Stimulated activated CD4-positive, alpha-beta T cell treated with anti-CD3 and anti-CD28 coated beads, Interleukin-4, amount 100 ng/mL, for 4 hours (primary cell): ENCODE data around the gene CNPY3.

ENCODE experiments used
- DNase-seq, 2 experiments: peaks; one replicate each; pipeline ENCODE4 v3.0.0-alpha.2; 2020

Gene CNPY3

DNA sequence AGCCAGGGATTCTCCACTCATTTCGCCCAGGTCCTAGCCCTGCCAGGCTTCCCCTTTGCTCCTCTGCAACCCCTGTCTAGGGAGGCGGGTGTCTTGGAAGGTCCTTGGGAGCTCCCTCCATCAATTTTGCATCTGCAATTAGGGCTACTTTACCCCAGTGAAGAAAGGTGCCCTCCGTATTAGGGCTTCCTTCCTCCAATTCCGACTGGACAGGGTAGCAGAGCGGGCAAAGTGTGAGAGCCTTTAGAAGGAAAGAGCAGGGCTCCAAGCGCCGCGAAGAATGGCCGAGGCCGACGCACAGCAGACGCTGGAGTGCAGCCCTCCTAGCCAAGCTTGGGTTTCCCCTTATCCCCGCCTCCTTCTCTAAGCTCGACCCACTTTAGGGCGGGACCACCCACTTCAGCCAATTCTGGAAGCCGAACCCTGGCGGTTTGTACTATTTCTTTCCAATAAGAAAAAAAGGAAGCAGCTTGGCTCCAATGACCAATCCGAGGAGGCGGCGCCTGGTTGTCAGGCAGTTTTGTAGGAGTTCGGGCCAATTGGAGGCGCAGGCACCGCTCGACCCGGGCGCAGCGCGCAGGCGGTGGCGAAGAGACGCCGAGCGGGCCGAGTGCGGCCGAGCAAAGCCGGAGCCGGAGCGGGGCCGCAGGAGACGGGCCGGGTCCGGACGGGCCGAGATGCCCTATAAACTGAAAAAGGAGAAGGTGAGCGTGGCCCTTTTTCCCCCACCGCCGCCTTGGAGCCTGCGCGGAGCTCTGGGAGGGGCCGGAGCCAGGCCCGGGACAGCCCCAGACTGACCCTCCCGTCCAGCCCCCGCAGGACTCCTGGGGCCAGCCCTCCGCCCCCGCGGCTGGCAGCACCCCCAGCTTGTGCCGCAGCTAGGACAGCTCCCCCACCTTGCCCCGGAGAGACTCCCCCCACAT is 55.0 kb downstream of the CNPY3 start, which contains the start of gene PPP2R5D:
Gene PPP2R5D (plus strand): TSS at position 570 of the 923 bp plus-strand sequence. CDS start 108 bp downstream, at position 678.
- DNase-seq: peak; percentile 88 to 97

DNA sequence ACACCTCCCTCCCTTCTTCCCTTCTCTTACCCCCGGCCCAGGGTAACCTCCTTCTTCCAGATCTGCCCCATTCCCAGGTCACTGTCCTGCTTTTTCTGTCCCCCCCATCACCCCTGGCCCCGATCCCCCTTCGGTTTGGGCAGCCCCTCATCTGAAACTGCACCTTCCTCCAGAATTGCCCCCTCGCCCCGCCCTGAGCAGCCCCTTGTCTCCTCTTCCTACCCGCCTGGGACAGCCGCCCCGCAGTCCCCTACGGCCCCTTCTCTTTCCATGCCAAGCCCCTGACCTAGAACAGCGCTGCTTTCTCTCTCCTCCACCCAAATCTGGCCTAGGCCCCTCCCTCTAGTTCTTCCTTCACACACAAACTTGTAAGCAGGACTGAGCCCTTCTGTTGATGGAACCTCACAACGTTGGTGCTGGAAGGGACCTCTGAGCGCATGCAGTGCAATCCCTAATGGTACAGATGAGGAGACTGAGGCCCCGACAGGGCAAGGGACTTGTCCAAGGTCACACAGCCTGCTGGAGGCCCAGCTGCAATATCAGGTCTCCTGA is 55.7 kb downstream of the CNPY3 start:
- DNase-seq: no peak

DNA sequence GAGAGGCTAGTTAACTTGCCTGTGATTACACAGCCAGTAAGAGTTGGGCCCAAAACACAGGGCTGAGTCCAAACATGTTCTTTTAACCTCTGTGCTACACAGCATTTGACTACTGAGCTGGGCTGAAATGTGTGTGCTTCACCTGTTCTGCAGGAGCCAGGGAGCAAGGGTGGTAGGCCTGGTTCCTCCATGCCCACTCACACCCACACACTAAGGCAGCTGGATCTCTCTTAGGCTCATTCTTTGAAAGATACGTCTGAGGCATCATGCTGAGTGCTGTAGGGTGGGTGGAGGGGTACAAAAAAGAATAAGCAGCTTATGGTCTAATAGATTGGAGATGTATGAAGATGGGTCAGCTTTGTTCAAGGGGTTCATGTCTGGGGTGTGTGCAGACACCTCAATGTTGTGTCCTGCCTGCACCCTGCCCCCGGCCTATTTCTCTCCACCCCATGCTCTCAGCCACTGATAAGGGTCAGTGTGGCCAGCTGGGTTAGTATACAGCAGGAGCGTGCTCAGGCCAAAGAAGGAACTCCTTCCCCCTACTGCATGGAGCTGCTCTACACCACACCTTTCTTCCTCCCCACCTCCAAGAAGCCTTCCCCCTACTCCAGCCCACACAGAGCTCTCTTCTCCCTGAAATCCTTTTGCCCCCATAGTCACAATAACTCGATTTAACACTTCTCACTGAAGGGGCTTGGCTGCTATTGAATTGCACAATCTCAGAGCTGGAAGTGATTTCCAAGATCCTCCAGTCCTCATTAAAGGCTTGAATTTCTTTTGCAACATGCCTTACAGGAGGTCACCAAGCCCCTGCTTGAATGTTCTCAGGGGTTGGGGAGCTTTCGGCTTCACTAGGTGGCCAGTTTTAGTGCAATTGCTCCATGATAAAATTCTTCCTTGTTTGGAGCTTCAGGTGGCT is 58.5 kb downstream of the CNPY3 start:
- no peak for DNase-seq

GRCh38 chr6:42988486-42989020 is 59.3 kb downstream of the CNPY3 start:
- DNase-seq: no peak
